Measurements from ENCODE around the gene ERP44.

- TF ChIP-seq CTCF (IDR thresholded peaks at IDR 0.05) (no peak), POLR2A (IDR thresholded peaks at IDR 0.05) (no peak)
These were observed 144.0 kb downstream of the ERP44 start for GRCh38 chr9:99954819-99955218.

Data from right lobe of liver (tissue), 4 donors.